ENCODE measurements around the gene PACSIN3.
"Not testable (repeated sequence)": the region's sequence is repeated elsewhere in the genome, so short reads cannot be mapped to it uniquely, and the experiment has no call there.

Gene PACSIN3

DNA sequence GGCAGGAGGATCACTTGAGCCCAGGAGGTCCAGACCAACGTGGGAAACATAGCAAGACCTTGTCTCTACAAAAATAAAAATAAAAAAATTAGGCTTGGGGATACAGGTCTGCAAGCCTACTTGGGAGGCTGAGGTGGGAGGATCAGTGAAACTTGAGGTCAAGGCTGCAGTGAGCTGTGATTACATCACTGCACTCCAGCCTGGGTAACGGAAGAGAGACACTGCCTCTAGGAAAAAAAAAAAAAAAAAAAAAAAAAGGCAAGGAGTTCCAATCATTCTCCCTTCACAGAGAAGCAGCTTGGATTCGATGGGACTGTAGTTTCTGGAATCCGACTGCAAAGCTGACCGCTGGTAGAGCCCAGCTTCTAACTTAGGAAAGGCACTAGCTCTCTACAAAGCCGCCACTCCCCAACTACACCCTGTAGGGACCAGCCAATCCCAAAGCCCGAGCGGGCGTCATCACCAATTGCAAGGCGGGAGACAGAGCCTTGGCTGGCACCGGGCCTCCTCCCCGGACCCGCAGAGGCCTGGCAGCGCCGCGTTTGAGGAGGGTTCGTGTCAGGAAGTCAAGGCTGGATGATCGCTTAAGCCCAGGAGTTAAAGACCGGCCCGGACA, 27.8 kb upstream of the PACSIN3 start:
- TF ChIP-seq, protein P1, sequence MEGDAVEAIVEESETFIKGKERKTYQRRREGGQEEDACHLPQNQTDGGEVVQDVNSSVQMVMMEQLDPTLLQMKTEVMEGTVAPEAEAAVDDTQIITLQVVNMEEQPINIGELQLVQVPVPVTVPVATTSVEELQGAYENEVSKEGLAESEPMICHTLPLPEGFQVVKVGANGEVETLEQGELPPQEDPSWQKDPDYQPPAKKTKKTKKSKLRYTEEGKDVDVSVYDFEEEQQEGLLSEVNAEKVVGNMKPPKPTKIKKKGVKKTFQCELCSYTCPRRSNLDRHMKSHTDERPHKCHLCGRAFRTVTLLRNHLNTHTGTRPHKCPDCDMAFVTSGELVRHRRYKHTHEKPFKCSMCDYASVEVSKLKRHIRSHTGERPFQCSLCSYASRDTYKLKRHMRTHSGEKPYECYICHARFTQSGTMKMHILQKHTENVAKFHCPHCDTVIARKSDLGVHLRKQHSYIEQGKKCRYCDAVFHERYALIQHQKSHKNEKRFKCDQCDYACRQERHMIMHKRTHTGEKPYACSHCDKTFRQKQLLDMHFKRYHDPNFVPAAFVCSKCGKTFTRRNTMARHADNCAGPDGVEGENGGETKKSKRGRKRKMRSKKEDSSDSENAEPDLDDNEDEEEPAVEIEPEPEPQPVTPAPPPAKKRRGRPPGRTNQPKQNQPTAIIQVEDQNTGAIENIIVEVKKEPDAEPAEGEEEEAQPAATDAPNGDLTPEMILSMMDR (IDR thresholded peaks at IDR 0.05; ENCODE audit: low read depth, low read length) = no peak

DNA sequence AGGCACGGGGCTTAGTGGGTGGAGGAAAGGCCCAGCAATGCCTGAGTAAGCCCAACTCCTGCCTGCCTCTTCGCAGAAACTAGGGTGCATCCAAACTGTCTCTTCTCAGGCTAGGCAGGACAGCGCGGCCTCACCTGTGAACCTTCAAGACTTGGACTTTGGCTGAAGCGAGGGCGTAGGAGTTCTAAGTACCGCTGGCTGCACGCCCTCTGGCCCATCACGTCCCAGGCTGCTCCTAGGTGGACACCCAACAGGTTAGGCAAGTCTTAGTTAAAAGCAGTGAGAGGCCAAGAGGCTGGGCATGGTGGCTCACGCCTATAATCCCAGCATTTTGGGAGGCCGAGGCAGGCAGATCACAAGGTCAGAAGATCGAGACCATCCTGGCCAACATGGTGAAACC, 26.7 kb upstream of the PACSIN3 start:
- Histone ChIP-seq H3K27me3 (no peaks in the 10 kb centered on the region), H3K9me3 (no peaks in the 10 kb centered on the region)
- TF ChIP-seq, protein P1 (IDR thresholded peaks at IDR 0.05; ENCODE audit: low read depth, low read length) = no peak

More for the DNA sequence above, 27.8 kb upstream of the PACSIN3 start:
- Histone ChIP-seq H3K27me3 (no peaks in the 10 kb centered on the region), H3K4me3 (ENCODE audit: low read depth, low read length) (peak overlapping the region; percentile 68), H3K4me1 (no peaks in the 10 kb centered on the region), H3K36me3 (no peaks in the 10 kb centered on the region), H3K9me3 (no peaks in the 10 kb centered on the region)
- DNase-seq = peak; percentile 75

DNA sequence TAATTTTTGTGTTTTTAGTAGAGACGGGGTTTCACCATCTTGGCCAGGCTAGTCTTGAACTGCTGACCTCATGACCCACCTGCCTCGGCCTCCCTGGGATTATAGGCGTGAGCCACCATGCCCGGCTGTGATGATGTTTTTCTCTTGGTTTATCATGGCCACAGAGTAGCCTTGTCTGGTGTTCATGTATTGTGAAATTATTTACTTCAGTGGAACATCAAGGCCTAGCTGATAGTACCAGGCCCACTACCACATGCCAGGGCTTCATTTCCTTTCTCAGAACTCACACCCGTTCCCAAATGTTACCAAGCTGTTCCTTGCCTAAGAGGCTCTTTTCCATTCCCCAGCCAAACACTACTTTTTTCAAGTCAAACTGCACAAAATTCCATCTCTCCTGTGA, 22.4 kb upstream of the PACSIN3 start:
- TF ChIP-seq, protein P1 (IDR thresholded peaks at IDR 0.05; ENCODE audit: low read depth, low read length) = no peak
- no peaks in the 10 kb centered on the region for H3K9me3 ChIP-seq
- H3K36me3 ChIP-seq = no peaks in the 10 kb centered on the region
- no peak for DNase-seq
- H3K4me1 ChIP-seq = no peaks in the 10 kb centered on the region
- no peak overlapping the region for H3K4me3 ChIP-seq (ENCODE audit: low read depth, low read length)
- H3K27me3 ChIP-seq = no peaks in the 10 kb centered on the region

More for the DNA sequence above, 26.7 kb upstream of the PACSIN3 start:
- H3K4me1 ChIP-seq = no peaks in the 10 kb centered on the region
- H3K4me3 ChIP-seq (ENCODE audit: low read depth, low read length) = no peak overlapping the region
- H3K36me3 ChIP-seq = no peaks in the 10 kb centered on the region
- no peak for DNase-seq

DNA sequence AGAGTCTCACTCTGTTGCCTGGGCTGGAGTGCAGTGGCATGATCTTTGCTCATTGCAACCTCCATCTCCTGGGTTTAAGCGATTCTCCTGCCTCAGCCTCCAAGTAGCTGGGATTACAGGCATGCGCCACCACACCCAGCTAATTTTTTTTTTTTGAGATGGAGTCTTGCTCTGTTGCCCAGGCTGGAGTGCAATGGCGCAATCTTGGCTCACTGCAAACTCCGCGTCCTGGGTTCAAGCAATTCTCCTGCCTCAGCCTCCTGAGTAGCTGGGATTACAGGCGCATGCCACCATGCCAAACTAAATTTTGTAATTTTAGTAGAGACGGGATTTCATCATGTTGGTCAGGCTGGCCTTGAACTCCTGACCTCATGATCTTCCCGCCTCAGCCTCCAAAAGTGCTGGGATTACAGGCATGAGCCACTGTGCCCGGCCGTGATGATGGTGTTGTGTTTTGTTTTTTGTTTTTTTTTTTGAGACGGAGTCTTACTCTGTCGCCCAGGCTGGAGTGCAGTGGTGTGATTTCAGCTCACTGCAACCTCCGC, 21.8 kb upstream of the PACSIN3 start:
- H3K27me3 ChIP-seq; H3K4me1 ChIP-seq; H3K36me3 ChIP-seq; H3K4me3 ChIP-seq (ENCODE audit: low read depth, low read length); H3K9me3 ChIP-seq; DNase-seq: not testable (repeated sequence)

DNA sequence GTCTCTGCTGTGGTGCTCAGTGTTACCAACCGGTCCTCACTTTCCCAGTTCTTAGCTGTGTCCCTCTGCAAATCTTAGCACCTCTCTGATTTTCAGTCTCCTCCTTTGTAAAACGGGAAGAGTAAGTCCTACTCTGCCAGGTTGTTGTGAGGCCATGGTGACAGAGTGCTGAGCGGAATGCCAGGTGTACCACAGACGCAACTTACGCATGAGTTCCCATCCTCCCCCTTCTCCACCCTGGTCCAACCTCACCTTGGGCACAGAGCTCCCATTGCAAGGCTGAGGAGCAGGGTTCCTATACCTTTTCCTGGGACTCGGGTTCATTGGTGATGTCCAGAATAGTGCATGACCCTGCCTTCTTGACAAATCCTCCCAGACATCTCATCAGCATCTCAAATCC, 21.2 kb upstream of the PACSIN3 start:
- H3K4me1 ChIP-seq = no peaks in the 10 kb centered on the region
- TF ChIP-seq, protein P1 (IDR thresholded peaks at IDR 0.05; ENCODE audit: low read depth, low read length) = no peak
- no peak for DNase-seq
- H3K4me3 ChIP-seq (ENCODE audit: low read depth, low read length) = no peak overlapping the region
- H3K27me3 ChIP-seq = no peaks in the 10 kb centered on the region
- no peaks in the 10 kb centered on the region for H3K36me3 ChIP-seq
- no peaks in the 10 kb centered on the region for H3K9me3 ChIP-seq

DNA sequence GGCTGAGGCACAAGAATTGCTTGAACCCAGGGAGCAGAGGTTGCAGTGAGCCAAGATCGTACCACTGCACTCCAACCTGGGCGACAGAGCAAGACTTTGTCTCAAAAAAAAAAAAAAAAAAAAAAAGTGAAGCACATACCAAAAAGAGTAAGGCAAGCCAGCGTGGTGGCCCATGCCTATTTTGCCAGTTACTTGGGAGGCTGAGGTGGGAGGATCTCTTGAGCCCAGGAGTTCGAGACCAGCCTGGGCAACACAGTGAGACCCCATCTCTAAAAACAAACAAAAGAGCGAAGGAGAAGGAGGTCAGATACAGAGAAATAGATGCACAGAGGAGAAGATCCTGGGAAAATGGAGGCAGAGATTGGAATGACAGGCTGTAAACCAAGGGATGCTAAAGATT, 20.3 kb upstream of the PACSIN3 start:
- not testable (repeated sequence) for H3K36me3 ChIP-seq; DNase-seq; H3K9me3 ChIP-seq; H3K27me3 ChIP-seq; H3K4me1 ChIP-seq; H3K4me3 ChIP-seq (ENCODE audit: low read depth, low read length)

DNA sequence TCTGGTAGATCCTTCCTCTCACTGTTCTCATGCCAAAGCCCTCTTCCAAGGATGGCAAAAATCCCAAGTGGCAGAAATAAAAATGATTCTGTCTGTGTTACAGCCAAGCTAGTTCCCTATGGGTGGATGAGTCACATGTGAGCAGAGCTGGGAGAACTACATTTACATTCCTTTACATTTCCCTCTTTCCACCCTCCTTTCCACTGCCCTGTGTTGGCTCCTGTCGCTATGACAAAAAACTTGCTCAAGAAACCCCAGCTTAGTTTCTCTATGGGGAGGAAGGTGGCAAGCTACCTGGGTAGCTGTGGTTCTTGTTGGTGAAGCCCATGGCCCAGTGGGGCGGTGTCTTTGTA, 18.4 kb upstream of the PACSIN3 start:
- DNase-seq = no peak
- Histone ChIP-seq H3K27me3 (no peaks in the 10 kb centered on the region), H3K9me3 (no peaks in the 10 kb centered on the region), H3K36me3 (no peaks in the 10 kb centered on the region), H3K4me1 (no peaks in the 10 kb centered on the region), H3K4me3 (ENCODE audit: low read depth, low read length) (no peak overlapping the region)
- TF ChIP-seq, protein P1 (IDR thresholded peaks at IDR 0.05; ENCODE audit: low read depth, low read length) = no peak

All from BE2C (cell line).